Type B pancreatic cell (in vitro differentiated cells): Measurements from ENCODE around the gene NGEF. TPM values are rescaled to one million over a fixed set of nuclear protein-coding genes. Genes with fewer than 3 reads are reported as not detected.

Source experiments
- DNase-seq: peaks from one replicate; pipeline ENCODE4 v3.0.0; 2021; ENCODE audit warnings: mixed read lengths; ENCODE audit not compliant: unreplicated experiment; ENCODE audit errors: extremely low spot score
- H3K27ac Mint-ChIP-seq: 2 replicates; pipeline ENCODE4 v1.8.0; 2021; ENCODE audit warnings: mild to moderate bottlenecking, mixed read lengths
- H3K27me3 Mint-ChIP-seq: 2 replicates; pipeline ENCODE4 v1.8.0; 2021; ENCODE audit warnings: mixed read lengths
- H3K36me3 Mint-ChIP-seq: 2 replicates; pipeline ENCODE4 v1.8.0; 2021; ENCODE audit warnings: mixed read lengths
- H3K4me1 Mint-ChIP-seq: one replicate; pipeline ENCODE4 v1.8.0; 2021; ENCODE audit warnings: mixed read lengths; ENCODE audit not compliant: unreplicated experiment
- H3K4me3 Mint-ChIP-seq: 2 replicates; pipeline ENCODE4 v1.8.0; 2021; ENCODE audit warnings: mild to moderate bottlenecking, mixed read lengths
- H3K9me3 Mint-ChIP-seq: 2 replicates; pipeline ENCODE4 v1.8.0; 2021; ENCODE audit warnings: mixed read lengths
- CTCF ChIP-seq: fragments of 200-600 bp; sonication (generic); conservative IDR thresholded peaks from 2 replicates; pipeline ENCODE4 v1.5.0; 2021; ENCODE audit warnings: antibody characterized with exemption, mild to moderate bottlenecking
- total RNA-seq: library from RNA; stranded (reverse); gene quantifications from 2 replicates; pipeline ENCODE4 v1.2.1, GENCODE V29; 2021; ENCODE audit warnings: low replicate concordance

Gene NGEF
- total RNA-seq, 1 donor from 2014 or later: 20.7 TPM

DNA sequence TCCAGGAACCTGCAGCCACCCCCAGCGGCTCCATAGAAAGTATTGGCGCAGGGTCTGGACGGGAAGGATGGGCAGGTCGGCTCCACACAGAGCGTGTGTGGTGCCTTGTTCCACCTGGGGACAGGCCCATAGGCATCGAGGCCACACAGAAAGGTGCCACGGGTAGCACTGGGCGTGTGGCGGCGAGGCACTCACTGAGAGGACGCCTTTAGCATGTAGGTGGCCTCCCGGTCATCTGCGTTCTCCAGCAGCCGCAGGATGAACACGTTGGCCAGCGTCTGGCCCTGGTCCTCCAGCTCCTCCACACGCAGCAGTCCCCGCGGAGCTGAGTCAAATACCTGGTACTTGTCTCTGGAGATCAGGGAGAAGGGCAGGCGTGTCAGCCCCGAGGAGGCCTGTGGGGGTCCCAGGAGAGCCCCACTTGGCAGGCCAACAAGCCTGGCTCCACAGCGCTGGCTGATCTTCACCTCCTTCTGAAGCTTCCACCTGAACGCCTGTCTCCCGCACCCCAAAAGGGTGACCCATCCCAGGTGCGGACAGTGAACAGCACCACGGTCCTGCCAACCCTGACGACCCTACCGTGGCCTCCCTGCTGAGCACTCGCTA is 129.8 kb downstream of the NGEF start:
- DNase-seq: no peak
- Mint-ChIP-seq H3K4me3 (no peak overlapping the region), H3K27me3 (no peaks in the 10 kb centered on the region), H3K4me1 (peaks cover 6% of the 10 kb centered on the region), H3K9me3 (no peaks in the 10 kb centered on the region), H3K36me3 (no peaks in the 10 kb centered on the region), H3K27ac (no peak overlapping the region)
- no peak for TF ChIP-seq CTCF

DNA sequence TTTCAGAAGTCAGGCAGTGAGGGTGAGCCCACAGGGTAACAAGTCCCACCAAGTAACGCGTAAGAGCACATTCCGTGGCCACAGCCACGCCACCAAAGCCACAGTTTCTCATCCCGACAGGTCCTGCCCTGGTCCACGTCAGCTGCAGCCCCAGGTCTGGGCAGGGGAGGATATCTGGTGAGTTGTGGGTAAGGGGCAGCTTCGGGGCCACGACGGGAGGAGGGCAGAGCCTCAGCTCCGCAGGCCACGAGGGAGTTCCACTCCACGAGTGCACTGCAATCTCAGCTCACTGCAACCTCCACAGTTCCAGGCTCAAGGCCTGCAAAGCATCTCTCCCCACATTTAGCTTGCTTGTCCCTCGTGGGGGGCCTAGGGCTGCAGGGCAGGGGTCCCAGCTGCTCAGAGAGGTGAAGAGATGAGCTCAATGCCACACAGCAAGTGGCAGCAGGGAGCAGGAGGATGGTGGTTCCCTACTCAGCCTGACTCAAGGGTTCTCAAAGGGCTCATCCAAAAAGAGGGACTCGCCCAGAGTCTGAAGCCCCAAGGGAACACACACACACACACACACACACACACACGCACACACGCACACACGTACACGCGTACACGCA is 130.4 kb downstream of the NGEF start:
- Mint-ChIP-seq H3K4me3 (no peak overlapping the region), H3K9me3 (no peaks in the 10 kb centered on the region), H3K27me3 (peaks cover 3% of the 10 kb centered on the region), H3K4me1 (peaks cover 6% of the 10 kb centered on the region), H3K36me3 (no peaks in the 10 kb centered on the region), H3K27ac (no peak overlapping the region)
- no peak for DNase-seq
- TF ChIP-seq CTCF: no peak

- no peak for TF ChIP-seq CTCF
- DNase-seq: no peak
- Mint-ChIP-seq H3K36me3 (no peaks in the 10 kb centered on the region), H3K4me3 (no peak overlapping the region), H3K27me3 (peaks cover 5% of the 10 kb centered on the region), H3K4me1 (peaks cover 6% of the 10 kb centered on the region), H3K27ac (no peak overlapping the region), H3K9me3 (no peaks in the 10 kb centered on the region)
Observed at GRCh38 chr2:232882085-232882484, 131.0 kb downstream of the NGEF start.

DNA sequence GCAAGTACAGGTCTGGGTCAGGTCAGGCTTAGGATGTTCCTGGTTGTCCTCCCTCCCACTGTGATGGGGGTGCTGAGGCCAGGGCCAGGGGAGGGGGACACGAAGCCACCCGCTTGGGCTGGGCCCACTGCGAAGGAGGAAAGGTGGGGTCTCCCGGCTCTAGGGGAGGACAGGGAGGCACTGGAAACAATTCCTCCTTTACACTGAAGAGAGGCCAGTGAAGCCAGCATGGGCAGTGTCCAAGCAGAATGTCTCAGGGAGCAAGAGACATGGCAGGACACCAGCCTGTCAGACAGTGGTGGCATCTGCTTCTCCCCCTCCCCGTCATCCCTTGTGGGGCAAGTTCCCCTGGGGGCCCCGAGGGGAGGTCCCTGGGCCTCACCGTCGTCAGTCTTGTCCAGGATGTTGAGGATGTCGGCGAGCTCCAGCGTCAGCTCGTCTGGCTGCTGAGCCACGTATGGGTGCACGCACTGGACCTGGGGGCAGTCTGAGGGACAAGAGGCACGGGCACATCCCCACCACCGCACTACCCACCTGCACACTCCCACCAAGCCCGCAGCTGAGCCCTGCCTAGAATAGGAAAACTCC is 132.2 kb downstream of the NGEF start:
- no peak for DNase-seq
- no peak overlapping the region for H3K27ac Mint-ChIP-seq
- H3K27me3 Mint-ChIP-seq: peaks cover 5% of the 10 kb centered on the region
- H3K4me3 Mint-ChIP-seq: no peak overlapping the region
- TF ChIP-seq CTCF: no peak
- H3K4me1 Mint-ChIP-seq: peaks cover under 1% of the 10 kb centered on the region
- no peaks in the 10 kb centered on the region for H3K9me3 Mint-ChIP-seq
- no peaks in the 10 kb centered on the region for H3K36me3 Mint-ChIP-seq

- Mint-ChIP-seq H3K27me3 (peaks cover 14% of the 10 kb centered on the region), H3K36me3 (no peaks in the 10 kb centered on the region), H3K27ac (no peak overlapping the region), H3K4me3 (no peak overlapping the region), H3K9me3 (no peaks in the 10 kb centered on the region), H3K4me1 (no peaks in the 10 kb centered on the region)
- no peak for TF ChIP-seq CTCF
- no peak for DNase-seq
Observed at GRCh38 chr2:232879618-232880494, 133.2 kb downstream of the NGEF start.
